Natural killer cell (primary cell): Measurements from ENCODE around the gene WWC2. TPM values are rescaled to one million over a fixed set of nuclear protein-coding genes. Genes with fewer than 3 reads are reported as not detected.

Experiments used
- ATAC-seq, 3 donors: fragments of 150-1000 bp in 2 of 3; fragments of 200-7000 bp in 1 of 3; cut with Tn5 transposase; 1 replicate in 1 of 3; 2 replicates in 2 of 3; pipeline ENCODE4 v1.10.0; 2021; ENCODE audit warnings: mild to moderate bottlenecking in 2 of 3, moderate library complexity in 2 of 3
- DNase-seq, 2 donors: peaks; one replicate each; pipeline versions ENCODE4 v3.0.0 to v3.0.0-alpha.2; 2013 to 2021; ENCODE audit warnings: mixed read lengths in 1 of 2
- H3K27ac ChIP-seq: one replicate; pipeline ENCODE4 v1.5.1; 2013; ENCODE audit warnings: mild to moderate bottlenecking, low read length
- H3K27me3 ChIP-seq: one replicate; pipeline ENCODE4 v1.6.1; 2013; ENCODE audit warnings: low read length; ENCODE audit not compliant: control insufficient read depth, insufficient read depth
- H3K36me3 ChIP-seq: one replicate; pipeline ENCODE4 v1.6.1; 2013; ENCODE audit warnings: low read length; ENCODE audit not compliant: control insufficient read depth, insufficient read depth
- H3K4me1 ChIP-seq: one replicate; pipeline ENCODE4 v1.6.1; 2013; ENCODE audit warnings: low read length; ENCODE audit not compliant: control insufficient read depth, insufficient read depth
- H3K4me3 ChIP-seq: one replicate; pipeline ENCODE4 v1.5.1; 2013; ENCODE audit warnings: low read length
- H3K9me3 ChIP-seq: one replicate; pipeline ENCODE4 v1.6.1; 2013; ENCODE audit warnings: low read length; ENCODE audit not compliant: control insufficient read depth, insufficient read depth
- H3K27ac Mint-ChIP-seq, 2 donors: one replicate each; pipeline ENCODE4 v1.8.0; 2022; ENCODE audit warnings: mild to moderate bottlenecking in 2 of 2, mixed read lengths in 2 of 2, moderate library complexity in 1 of 2
- H3K27me3 Mint-ChIP-seq, 2 donors: one replicate each; pipeline ENCODE4 v1.8.0; 2022; ENCODE audit warnings: low read depth in 2 of 2, mixed read lengths in 2 of 2
- H3K36me3 Mint-ChIP-seq: one replicate; pipeline ENCODE4 v1.8.0; 2022; ENCODE audit warnings: mixed read lengths
- H3K4me1 Mint-ChIP-seq, 2 donors: one replicate each; pipeline ENCODE4 v1.8.0; 2022; ENCODE audit warnings: mixed read lengths in 2 of 2
- H3K4me3 Mint-ChIP-seq: one replicate; pipeline ENCODE4 v1.8.0; 2022; ENCODE audit warnings: mild to moderate bottlenecking, moderate library complexity, mixed read lengths
- H3K9me3 Mint-ChIP-seq, 2 donors: one replicate each; pipeline ENCODE4 v1.8.0; 2022; ENCODE audit warnings: mixed read lengths in 2 of 2
- WGBS: methylation state at CpG from one replicate; pipeline ENCODE4 v1.1.7; 2013; ENCODE audit warnings: missing lambda C conversion rate; ENCODE audit not compliant: insufficient coverage; 5-methylcytosine and 5-hydroxymethylcytosine counted together
- intact Hi-C: fragments of 100-400 bp; cut with micrococcal nuclease; formaldehyde crosslinking; loops from one replicate; pipeline ENCODE4 v1.14.2; 2022
- total RNA-seq, 4 donors: library from RNA; stranded (reverse); fragments of 120-200 nt in 1 of 4; gene quantifications; one replicate each; pipeline versions ENCODE4 v1.2.3 to v1.2.4, GENCODE V29; 2013 to 2022
- TF ChIP-seq, protein P1 (sequence below): fragments of 200-600 bp; IDR thresholded peaks from one replicate; pipeline ENCODE4 v1.8.0; 2022; ENCODE audit warnings: antibody characterized with exemption

WWC2 gene
- total RNA-seq, 3 donors from 2014 or later (not counting 1 experiment from before 2014, with no cell fraction given) = 8.2 to 22.7 (median 9.2) TPM

DNA sequence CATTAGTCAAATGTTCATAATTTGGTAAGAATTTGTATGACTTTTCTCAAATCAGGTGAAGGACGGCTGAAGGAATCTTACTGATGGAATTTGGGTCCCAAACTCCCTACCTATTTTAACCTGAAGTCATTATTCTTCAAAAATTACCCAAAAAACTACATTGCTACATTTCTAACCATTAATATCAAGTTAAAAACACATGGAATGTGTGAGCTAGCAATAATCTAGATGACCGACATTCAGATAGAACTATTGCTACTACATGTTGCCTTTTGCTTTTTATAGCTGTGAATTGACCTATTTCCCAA, 25.3 kb upstream of the WWC2 start:
- Histone ChIP-seq H3K36me3 (no peaks in the 10 kb centered on the region), H3K4me1 (no peaks in the 10 kb centered on the region), H3K27ac (no peak overlapping the region), H3K27me3 (no peaks in the 10 kb centered on the region), H3K4me3 (no peak overlapping the region), H3K9me3 (no peaks in the 10 kb centered on the region)
- DNase-seq (no peak), ATAC-seq (no peak)
- no peaks in the 10 kb centered on the region for H3K4me1 Mint-ChIP-seq
- peaks cover 5 to 10% of the 10 kb centered on the region in 2 donors for H3K27me3 Mint-ChIP-seq
- no peaks in the 10 kb centered on the region for H3K36me3 Mint-ChIP-seq
- WGBS = 18% methylated on average over 2 of the region's 2 CpGs
- no peaks in the 10 kb centered on the region for H3K9me3 Mint-ChIP-seq
- H3K4me3 Mint-ChIP-seq = no peak overlapping the region
- intact Hi-C loops = loop anchor here (1.0 to 5.0 kb wide), 2 partner anchors 189 to 334 kb away; no protein-coding TSS in a partner anchor
- no peak overlapping the region for H3K27ac Mint-ChIP-seq
- TF ChIP-seq, protein P1, sequence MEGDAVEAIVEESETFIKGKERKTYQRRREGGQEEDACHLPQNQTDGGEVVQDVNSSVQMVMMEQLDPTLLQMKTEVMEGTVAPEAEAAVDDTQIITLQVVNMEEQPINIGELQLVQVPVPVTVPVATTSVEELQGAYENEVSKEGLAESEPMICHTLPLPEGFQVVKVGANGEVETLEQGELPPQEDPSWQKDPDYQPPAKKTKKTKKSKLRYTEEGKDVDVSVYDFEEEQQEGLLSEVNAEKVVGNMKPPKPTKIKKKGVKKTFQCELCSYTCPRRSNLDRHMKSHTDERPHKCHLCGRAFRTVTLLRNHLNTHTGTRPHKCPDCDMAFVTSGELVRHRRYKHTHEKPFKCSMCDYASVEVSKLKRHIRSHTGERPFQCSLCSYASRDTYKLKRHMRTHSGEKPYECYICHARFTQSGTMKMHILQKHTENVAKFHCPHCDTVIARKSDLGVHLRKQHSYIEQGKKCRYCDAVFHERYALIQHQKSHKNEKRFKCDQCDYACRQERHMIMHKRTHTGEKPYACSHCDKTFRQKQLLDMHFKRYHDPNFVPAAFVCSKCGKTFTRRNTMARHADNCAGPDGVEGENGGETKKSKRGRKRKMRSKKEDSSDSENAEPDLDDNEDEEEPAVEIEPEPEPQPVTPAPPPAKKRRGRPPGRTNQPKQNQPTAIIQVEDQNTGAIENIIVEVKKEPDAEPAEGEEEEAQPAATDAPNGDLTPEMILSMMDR = peak; percentile 30

DNA sequence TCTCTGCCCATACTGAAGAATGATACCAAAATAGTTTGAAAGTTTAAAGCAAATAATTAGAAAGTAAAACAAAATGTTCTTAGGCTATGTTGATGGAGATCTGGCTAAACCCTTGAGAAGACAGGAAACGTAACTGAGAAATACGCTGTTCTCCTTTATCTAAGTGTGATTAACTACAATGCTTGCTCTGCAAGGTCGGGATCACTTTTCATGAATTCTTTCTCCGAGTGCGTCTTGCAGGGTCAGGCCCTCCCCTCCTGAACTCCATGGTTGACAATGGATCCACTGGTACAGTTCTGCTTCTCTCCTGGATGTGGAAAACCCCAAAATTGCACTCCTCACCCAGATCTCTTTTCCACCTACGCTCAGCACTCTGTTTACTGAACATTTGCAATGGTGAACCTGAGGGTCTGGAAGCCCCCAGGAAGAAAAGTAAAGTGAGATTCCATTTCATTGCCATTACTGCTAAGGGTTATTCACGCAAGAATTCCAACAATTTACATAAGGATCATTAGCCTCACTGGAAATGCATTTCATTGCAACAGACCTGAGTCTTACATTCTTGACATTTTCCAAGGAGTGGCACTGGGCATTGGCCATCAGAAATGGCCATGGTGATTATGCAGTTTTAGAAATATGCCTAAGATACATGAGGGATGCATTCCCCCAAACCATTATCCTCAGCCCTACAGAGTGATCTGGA, 24.6 kb upstream of the WWC2 start:
- ATAC-seq = no peak
- H3K36me3 ChIP-seq = no peaks in the 10 kb centered on the region
- Mint-ChIP-seq H3K27ac (no peak overlapping the region), H3K36me3 (no peaks in the 10 kb centered on the region), H3K4me3 (no peak overlapping the region), H3K4me1 (no peaks in the 10 kb centered on the region), H3K9me3 (no peaks in the 10 kb centered on the region), H3K27me3 (peaks cover 5 to 10% of the 10 kb centered on the region in 2 donors)
- no peaks in the 10 kb centered on the region for H3K4me1 ChIP-seq
- intact Hi-C loops = loop anchor here (5.0 kb wide), 1 partner anchor 333 kb away; no protein-coding TSS in a partner anchor
- H3K9me3 ChIP-seq = no peaks in the 10 kb centered on the region
- H3K27ac ChIP-seq = no peak overlapping the region
- TF ChIP-seq, protein P1 = no peak
- no peaks in the 10 kb centered on the region for H3K27me3 ChIP-seq
- no peak for DNase-seq
- 86% methylated on average over 7 of the region's 7 CpGs for WGBS
- no peak overlapping the region for H3K4me3 ChIP-seq

DNA sequence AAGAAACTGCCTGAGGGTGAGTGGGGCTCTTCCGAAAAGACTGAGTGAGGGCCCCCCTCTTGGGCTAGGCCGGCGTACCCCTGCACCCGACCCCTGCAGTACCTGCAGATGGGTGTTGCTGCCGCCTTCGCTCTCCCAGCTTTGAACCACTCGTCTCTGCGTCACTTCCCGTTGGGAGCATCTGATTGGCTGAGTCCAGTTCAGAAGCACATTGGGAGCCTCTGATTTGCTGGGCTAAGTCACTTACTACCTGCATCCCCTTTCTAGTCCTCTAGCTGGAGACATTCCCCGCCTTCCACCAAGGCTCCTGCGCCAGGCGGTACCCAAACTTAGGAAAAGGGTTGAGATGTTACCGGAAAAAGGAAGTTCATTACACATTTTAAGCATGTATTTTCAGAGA, 20.4 kb upstream of the WWC2 start:
- peaks cover 5 to 13% of the 10 kb centered on the region in 2 donors for H3K27me3 Mint-ChIP-seq
- 92% methylated on average over 10 of the region's 13 CpGs for WGBS

More for the DNA sequence above, 20.4 kb upstream of the WWC2 start:
- TF ChIP-seq, protein P1 = no peak
- H3K27ac ChIP-seq = no peak overlapping the region
- no peaks in the 10 kb centered on the region for H3K36me3 Mint-ChIP-seq
- H3K27me3 ChIP-seq = no peaks in the 10 kb centered on the region
- no peaks in the 10 kb centered on the region for H3K9me3 ChIP-seq
- ATAC-seq (no peak), DNase-seq (no peak)
- no peaks in the 10 kb centered on the region for H3K9me3 Mint-ChIP-seq
- no peaks in the 10 kb centered on the region for H3K4me1 Mint-ChIP-seq
- H3K36me3 ChIP-seq = no peaks in the 10 kb centered on the region
- H3K27ac Mint-ChIP-seq = no peak overlapping the region
- no peaks in the 10 kb centered on the region for H3K4me1 ChIP-seq
- no peak overlapping the region for H3K4me3 Mint-ChIP-seq
- intact Hi-C loops = no loop called here
- no peak overlapping the region for H3K4me3 ChIP-seq
